GM19438 (cell line): ENCODE measurements around the gene KRTAP5-9.
"Not testable (repeated sequence)": the region's sequence is repeated elsewhere in the genome, so short reads cannot be mapped to it uniquely, and the experiment has no call there.

ENCODE experiments used
- ATAC-seq: cut with Tn5 transposase; IDR thresholded peaks from one replicate; pipeline ENCODE4 v1.9.1; 2021; ENCODE audit warnings: low read depth; ENCODE audit not compliant: unreplicated experiment

KRTAP5-9 gene

DNA sequence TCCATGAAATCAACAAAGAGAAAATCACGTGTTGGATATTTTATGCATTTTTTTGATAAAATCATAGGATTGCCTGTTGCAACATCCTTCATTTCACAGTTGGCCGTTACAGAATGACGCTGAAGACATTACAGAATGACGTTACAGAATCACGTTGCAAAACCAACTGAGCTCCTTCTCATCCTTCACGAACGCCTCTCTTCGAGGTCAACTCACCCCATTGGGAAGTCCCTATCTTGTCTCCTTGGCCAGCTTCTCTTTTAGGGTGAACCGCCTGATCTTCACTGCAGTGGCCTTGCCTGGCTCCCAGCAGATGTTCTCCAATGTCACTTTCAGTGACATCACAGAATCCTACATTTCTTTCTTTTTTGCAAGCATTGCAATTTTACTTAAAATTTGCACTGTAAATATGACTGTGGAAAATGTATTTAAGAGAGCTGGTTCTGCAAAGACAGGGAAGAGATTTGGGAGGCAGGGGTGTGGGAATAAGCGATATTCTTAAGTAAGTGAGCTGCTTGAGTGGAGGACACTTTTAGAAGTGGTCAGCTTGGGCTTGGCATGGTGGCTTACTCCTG, 16.1 kb upstream of the KRTAP5-9 start:
- no peak for ATAC-seq

DNA sequence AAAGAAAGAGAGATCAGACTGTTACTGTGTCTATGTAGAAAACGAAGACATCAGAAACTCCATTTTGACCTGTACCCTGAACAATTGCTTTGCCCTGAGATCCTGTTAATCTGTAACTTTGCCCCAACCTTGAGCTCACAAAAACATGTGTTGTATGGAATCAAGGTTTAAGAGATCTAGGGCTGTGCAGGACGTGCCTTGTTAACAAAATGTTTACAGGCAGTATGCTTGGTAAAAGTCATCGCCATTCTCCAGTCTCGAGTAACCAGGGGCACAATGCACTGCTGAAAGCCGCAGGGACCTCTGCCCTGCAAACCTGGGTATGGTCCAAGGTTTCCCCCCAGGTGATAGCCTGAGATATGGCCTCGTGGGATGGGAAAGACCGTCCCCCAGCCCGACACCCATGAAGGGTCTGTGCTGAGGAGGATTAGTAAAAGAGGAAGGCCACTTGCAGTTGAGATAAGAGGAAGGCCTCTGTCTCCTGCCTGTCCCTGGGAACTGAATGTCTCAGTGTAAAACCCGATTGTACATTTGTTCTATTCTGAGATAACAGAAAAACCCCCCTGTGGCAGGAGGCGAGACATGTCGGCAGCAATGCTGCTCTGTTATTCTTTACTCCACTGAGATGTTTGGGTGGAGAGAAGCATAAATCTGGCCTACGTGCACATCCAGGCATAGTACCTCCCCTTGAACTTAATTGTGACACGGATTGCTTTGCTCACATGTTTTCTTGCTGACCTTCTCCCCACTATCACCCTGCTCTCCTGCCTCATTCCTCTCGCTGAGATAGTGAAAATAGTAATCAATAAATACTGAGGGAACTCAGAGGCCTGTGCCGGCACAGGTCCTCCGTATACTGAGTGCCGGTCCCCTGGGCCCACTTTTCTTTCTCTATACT, 13.3 kb upstream of the KRTAP5-9 start:
- not testable (repeated sequence) for ATAC-seq

DNA sequence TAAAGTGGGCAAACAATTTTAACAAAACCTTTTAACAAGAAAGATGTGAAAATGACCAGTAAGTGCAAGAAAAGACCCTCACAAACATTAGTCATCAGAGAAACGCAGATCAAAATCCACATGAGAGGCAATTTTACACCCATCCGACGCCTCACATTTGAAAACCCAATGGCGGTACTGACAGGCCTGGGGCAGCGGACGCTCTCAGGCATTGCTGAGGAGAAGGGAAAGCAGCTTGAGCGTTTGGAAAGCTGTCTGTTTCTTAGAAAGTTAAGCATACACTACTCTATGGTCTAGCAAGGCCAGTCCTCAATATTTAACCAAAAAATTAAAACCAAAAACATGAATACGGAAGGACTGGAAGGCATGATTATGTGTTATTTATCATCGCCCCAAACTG, 12.4 kb upstream of the KRTAP5-9 start:
- ATAC-seq, result no peak

DNA sequence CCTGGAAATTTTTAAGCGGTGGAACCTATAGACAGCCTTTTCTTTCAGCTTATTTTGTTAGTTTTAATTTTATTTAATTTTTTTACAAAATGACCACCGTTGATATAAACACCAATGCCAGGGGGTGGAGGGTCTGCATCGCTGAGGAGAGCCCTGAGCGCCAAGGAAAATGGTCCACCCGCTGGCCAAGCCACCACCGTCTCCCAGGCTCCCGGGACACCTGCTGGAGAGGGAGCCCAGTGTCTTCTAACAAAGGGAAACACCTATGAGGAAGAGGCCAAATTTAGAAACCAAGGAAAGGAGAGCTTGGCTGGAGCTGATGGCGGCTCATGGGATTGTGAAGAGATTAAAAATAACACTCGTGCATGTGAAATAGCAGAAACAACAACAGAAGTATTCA, 10.7 kb upstream of the KRTAP5-9 start:
- no peak for ATAC-seq

DNA sequence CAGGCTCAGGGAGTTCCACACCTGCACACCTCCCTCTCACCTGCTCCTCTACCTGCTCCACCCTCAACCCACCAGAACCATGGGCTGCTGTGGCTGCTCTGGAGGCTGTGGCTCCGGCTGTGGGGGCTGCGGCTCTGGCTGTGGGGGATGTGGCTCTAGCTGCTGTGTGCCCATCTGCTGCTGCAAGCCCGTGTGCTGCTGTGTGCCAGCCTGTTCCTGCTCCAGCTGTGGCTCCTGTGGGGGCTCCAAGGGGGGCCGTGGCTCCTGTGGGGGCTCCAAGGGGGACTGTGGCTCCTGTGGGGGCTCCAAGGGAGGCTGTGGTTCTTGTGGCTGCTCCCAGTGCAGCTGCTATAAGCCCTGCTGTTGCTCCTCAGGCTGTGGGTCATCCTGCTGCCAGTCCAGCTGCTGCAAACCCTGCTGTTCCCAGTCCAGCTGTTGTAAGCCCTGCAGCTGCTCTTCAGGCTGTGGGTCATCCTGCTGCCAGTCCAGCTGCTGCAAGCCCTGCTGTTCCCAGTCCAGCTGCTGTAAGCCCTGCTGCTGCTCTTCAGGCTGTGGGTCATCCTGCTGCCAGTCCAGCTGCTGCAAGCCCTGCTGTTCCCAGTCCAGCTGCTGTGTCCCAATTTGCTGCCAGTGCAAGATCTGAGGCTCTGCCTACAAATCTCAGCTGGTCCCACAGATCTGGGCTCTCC, 10.1 kb upstream of the KRTAP5-9 start, which contains the start of gene KRTAP5-8:
Gene KRTAP5-8 (plus strand): TSS at position 49 of the 689 bp plus-strand sequence. CDS start 31 bp downstream, at position 80.
- not testable (repeated sequence) for ATAC-seq

DNA sequence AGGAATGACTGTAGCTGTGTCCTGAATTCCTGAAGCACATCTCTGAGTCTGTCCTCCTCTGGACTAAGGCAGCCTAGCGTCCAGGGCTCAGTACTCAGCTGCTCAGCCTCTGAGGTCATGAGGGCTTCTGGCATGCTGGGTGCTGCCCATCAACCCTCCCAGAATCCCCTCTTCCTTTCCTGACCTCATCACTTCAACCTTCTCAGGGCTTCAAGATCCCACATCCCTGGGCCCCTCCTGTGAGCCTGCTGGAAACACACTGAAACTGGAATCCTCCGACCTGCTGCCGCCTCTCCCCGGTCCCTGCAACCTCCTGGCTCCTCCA, 9.6 kb upstream of the KRTAP5-9 start:
- ATAC-seq, result no peak

DNA sequence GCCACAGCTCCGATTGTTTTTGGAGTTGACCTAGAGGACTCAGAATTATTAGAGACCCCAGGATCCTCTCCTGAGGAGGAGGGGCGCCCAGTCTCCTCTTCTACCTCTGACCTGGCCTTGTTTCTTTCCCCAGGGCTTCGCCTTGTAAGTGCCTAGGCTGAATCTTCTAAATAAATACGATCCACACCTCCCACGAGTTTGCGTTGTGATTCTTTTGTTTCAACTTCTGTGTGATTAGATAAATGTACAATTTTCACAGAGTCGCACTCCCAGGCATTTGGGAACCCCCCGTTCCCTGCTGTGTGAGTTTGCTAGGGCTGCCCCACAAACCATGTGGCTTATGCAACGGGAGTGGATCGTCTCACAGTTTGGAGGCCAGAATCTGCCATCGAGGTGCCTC, 9.2 kb upstream of the KRTAP5-9 start:
- ATAC-seq, result no peak

GRCh38 chr11:71539971-71540370, 8.2 kb upstream of the KRTAP5-9 start:
- not testable (repeated sequence) for ATAC-seq

DNA sequence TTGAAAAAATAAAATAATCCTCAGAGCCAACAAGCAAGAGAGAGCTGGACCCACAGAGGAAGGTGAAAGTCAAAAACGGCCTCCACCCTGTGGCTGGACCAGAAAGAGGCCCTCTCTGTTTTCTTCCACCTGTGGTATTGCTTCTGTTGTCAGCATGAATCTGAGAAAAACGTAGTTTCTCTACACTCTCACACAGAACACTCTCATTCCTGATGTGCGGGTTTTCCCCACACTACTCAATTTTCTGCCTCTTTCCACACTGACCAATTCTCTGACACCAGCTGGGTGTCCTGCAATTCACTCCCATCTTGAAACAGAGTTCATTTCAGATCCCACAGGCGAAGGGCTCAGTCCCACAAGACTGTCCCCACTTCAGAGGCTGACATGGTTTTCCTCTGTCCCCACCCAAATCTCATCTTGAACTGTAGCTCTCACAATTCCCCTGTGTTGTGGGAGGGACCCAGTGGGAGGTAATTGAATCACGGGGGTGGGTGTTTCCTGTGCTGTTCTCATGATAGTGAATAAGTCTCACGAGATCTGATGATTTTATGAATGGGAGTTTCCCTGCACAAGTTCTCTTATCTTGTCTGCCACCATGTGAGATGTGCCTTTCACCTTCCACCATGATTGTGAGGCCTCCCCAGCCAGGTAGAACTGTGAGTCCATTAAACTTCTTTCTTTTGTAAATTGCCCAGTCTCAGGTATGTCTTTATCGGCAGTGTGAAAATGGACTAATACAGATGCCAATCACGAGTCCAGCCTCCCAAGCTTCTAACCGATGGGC, 7.5 kb upstream of the KRTAP5-9 start:
- not testable (repeated sequence) for ATAC-seq

DNA sequence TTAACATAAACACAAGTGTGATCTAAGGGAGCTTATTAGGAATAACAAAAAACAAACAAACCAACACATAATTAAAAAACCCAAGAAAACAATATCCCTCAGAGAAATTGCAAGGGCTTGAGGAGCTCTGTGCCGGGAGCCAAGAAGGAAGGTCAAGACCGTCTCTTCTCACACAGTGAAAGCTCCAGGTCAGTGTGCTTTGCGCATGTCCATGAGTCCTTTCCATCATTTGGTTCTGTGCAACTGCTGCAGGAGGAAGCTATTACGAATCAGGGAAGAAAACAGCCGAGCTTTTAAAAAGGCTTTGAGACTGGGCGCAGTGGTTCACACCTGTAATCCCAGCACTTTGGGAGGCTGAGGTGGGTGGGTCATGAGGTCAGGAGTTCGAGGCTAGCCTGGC, 5.8 kb upstream of the KRTAP5-9 start:
- no peak for ATAC-seq

GRCh38 chr11:71542879-71543777, 5.1 kb upstream of the KRTAP5-9 start:
- no peak for ATAC-seq

DNA sequence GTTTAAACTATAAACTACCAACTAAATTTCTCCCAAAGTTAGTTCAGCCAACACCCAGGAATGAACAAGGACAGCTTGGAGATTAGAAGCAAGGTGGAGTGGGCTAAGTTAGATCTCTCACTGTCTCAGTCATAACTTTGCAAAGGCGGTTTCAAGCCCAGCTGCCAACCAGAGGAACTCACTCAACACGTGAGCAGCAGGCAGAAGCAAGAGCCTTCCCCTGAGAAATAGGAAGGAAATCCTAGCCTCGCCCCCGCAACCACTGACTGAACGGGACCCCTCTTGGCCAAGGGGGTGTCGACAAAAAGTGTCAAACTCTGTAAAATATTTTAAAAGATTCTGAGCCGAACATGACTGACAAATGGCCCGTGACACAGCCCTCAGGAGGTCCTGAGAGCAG, 4.4 kb upstream of the KRTAP5-9 start:
- ATAC-seq, result no peak

DNA sequence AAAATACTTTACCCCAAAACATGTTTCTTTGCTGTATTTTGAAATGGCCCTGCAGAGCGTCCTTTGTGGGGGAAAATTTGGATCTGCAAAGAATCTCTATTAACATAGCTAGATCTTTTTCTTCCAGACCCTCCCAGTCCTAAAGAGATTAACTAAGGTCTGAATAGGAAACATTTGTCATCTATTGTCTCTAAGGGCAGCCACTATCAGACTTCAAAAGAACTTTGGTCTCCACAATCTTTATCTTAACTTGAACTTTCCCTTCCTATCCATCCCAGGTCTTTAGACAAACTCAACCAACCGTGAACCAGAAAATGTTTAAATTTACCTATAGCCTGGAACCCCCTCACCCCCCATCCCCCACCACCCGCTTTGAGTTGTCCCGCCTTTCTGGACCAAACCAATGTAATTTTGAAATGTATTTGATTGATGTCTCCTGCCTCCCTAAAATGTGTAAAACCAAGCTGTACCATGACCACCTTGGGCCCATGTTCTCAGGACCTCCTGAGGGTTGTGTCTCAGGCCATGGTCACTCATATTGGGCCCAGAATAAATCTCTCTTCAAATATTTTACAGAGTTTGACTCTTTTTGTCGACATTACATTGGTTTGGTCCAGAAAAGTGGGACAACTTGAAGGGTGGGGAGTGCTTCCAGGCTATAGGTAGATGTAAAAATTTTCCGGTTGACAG, 3.5 kb upstream of the KRTAP5-9 start:
- ATAC-seq, result no peak

DNA sequence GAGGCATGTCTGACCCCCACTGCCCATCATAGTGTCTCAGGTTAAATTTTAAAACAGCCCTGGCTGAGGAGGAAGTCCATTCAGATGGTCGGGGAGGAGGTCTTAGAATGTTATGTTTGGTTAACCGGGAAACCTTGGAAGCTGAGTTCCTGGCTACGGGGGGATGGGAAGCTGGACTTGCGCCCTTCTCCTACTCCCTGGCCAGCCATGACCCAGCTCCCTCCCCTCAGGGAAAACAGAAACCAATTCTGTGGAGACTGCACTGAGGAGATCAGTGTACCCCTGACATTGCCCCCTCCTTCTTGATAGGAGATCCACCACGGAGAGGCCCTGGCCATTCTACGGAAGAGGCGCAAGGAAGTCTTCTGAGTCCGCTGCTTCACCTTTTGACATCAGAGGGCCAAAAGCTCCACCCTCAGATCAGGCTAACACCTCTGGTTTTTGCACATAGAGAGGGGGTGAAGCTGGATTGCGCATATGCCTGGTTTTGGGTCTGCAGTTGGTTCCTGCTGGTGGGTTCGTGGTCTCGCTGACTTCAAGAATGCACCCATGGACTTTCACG, 2.7 kb upstream of the KRTAP5-9 start:
- no peak for ATAC-seq

DNA sequence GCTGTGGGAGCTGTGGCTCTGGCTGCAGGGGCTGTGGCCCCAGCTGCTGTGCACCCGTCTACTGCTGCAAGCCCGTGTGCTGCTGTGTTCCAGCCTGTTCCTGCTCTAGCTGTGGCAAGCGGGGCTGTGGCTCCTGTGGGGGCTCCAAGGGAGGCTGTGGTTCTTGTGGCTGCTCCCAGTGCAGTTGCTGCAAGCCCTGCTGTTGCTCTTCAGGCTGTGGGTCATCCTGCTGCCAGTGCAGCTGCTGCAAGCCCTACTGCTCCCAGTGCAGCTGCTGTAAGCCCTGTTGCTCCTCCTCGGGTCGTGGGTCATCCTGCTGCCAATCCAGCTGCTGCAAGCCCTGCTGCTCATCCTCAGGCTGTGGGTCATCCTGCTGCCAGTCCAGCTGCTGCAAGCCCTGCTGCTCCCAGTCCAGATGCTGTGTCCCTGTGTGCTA, 514 bp downstream of the KRTAP5-9 start:
- no peak for ATAC-seq

GRCh38 chr11:71551711-71552110, 3.5 kb downstream of the KRTAP5-9 start:
- ATAC-seq, result no peak

DNA sequence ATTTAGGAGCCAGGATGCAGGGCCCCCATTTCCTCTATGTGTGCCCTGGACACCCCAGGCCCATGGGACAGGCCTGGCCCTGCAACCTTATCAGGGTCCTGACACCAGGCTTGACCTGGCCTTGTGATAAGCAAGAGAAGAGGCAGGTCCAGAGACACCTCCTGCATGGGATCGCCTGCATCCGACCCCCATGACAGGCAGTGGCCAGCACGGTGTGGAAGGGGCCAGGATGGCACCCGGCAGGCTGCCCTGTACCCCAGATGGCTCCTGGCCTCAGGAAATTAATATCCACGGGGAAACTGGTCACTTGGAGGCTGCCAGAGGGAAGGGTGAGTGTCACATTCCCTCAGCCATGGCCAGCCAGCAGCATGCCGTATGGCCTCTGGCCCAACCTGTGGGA, 6.8 kb downstream of the KRTAP5-9 start:
- no peak for ATAC-seq

DNA sequence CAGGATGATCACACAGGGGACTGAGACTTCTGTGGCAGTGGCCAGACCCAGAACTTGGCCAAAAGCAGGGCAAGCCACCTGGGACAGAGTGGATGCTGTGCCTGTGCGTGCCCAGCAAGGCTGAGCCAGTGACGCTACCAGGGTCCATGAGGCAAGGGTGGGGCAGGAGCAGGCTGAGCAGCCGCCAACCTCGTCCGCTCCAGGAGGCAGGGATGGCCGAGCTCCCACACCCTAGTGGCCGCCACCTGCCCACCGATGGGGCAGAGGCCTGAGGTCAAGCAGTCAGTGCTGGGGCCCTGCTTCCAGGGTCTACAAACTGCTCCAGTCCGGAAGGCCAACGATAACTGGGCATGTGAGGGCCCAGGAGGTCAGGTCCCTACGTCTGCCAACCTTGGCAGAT, 7.3 kb downstream of the KRTAP5-9 start:
- ATAC-seq, result no peak

DNA sequence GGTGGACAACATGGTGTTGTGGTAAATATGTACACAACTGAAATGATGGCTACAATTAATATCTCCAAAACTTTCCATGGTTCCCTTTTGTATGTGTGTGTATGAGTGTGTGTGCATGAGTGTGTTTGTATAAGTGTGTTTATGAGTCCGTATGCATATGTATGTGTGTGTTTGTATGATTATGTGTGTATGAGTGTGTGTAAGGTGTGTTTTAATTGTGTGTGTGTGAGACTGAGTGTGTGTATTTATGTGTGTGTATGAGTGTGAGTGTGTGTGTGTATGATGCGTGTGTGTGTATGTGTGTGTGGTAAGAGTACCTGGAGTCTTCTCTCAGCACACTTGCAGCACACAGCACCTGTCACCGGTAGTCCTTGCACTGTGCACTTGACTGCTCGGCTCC, 7.8 kb downstream of the KRTAP5-9 start:
- no peak for ATAC-seq
